HCT116 (cell line): ENCODE measurements around the gene RAVER1. TPM values are rescaled to one million over a fixed set of nuclear protein-coding genes. Genes with fewer than 3 reads are reported as not detected.

Experiments used
- ATAC-seq: fragments of 200-7000 bp; cut with Tn5 transposase; 2 replicates; pipeline ENCODE4 v1.9.1; 2020; ENCODE audit warnings: mild to moderate bottlenecking, moderate library complexity
- BruUV-seq: library from RNA; stranded (reverse); fragments of 400-500 nt; replicated peaks from 2 replicates; lab custom pipeline; 2021; lab: Mats Ljungman, UMichigan
- CTCF ChIA-PET: fragments of 300-600 bp; sonication (Branson Sonifier 250); formaldehyde crosslinking; loops from one replicate; lab custom pipeline; 2021; ENCODE audit warnings: antibody characterized with exemption; lab: Charles Lee
- POLR2A ChIA-PET: fragments of 300-600, 350-600 bp; sonication (Branson Sonifier 250); formaldehyde crosslinking; loops from one replicate; lab custom pipeline; 2021; ENCODE audit warnings: antibody characterized with exemption; lab: Charles Lee
- RAD21 ChIA-PET, 2 experiments: fragments of 300-600 bp; sonication (Branson Sonifier 250); formaldehyde crosslinking; loops; one replicate each; lab custom pipeline; 2023; ENCODE audit warnings: low total read pairs in 2 of 2; ENCODE audit not compliant: uncharacterized antibody in 2 of 2, unreplicated experiment in 2 of 2, low non-redundant PET in 1 of 2; lab: Charles Lee
- DNase-seq: peaks from one replicate; pipeline ENCODE4 v3.0.0-alpha.2; 2010; ENCODE audit warnings: low read depth, low spot score
- H2AFZ ChIP-seq: fragments of 200-600 bp; shearing (Covaris generic), sonication (generic); 2 replicates; pipeline ENCODE4 v1.6.1; 2017; ENCODE audit warnings: low read depth, mixed run types, mixed read lengths, antibody characterized with exemption, low read length; ENCODE audit not compliant: poor library complexity, severe bottlenecking
- H3K27ac ChIP-seq: 2 replicates; pipeline ENCODE4 v1.5.1; 2012; ENCODE audit warnings: low read depth, low read length
- H3K27me3 ChIP-seq: fragments of 200-600 bp; sonication (generic); 2 replicates; pipeline ENCODE4 v1.6.1; 2016; ENCODE audit warnings: mixed run types, low read length, mixed read lengths; ENCODE audit not compliant: insufficient read depth
- H3K36me3 ChIP-seq, 2 experiments: fragments of 200-500 bp in 1 of 2; fragments of 200-600 bp in 1 of 2; sonication (Bioruptor generic) in 1 of 2; sonication (generic) in 1 of 2; 2 replicates each; pipeline versions ENCODE4 v1.5.1 to v1.6.1; 2014 to 2016; ENCODE audit warnings: low read length in 2 of 2, inconsistent platforms in 1 of 2, mixed read lengths in 1 of 2, mixed run types in 1 of 2; ENCODE audit not compliant: insufficient read depth in 2 of 2, control insufficient read depth in 1 of 2
- H3K4me1 ChIP-seq, 2 experiments: fragments of 200-600 bp in 1 of 2; sonication (generic) in 1 of 2; 2 replicates each; pipeline versions ENCODE4 v1.5.1 to v1.6.1; 2012 to 2017; ENCODE audit warnings: low read length in 2 of 2, inconsistent platforms in 1 of 2, mild to moderate bottlenecking in 1 of 2, mixed read lengths in 1 of 2, mixed run types in 1 of 2, moderate library complexity in 1 of 2; ENCODE audit not compliant: insufficient read depth in 2 of 2, control insufficient read depth in 1 of 2
- H3K4me2 ChIP-seq: fragments of 200-600 bp; sonication (generic); 2 replicates; pipeline ENCODE4 v1.6.1; 2017; ENCODE audit warnings: mixed run types, low read length, mixed read lengths
- H3K4me3 ChIP-seq, 2 experiments: fragments of 200-600 bp in 1 of 2; sonication (generic) in 1 of 2; replicated peaks in 1 of 2; 2 replicates each; pipeline ENCODE4 v1.5.1; 2011 to 2016; ENCODE audit warnings: low read length in 2 of 2, control low read depth in 1 of 2, low read depth in 1 of 2, mild to moderate bottlenecking in 1 of 2, mixed read lengths in 1 of 2, mixed run types in 1 of 2
- H3K79me2 ChIP-seq: fragments of 200-600 bp; sonication (generic); 2 replicates; pipeline ENCODE4 v1.6.1; 2017; ENCODE audit warnings: mild to moderate bottlenecking, mixed run types, low read length, moderate library complexity, mixed read lengths; ENCODE audit not compliant: insufficient read depth
- H3K9ac ChIP-seq: fragments of 200-600 bp; sonication (generic); 2 replicates; pipeline ENCODE4 v1.6.1; 2016; ENCODE audit warnings: low read length, mixed read lengths
- H3K9me2 ChIP-seq: fragments of 200-600 bp; sonication (generic), shearing (Covaris generic); 2 replicates; pipeline ENCODE4 v1.6.1; 2017; ENCODE audit warnings: mixed run types, mild to moderate bottlenecking, moderate library complexity; ENCODE audit not compliant: insufficient read depth
- H3K9me3 ChIP-seq, 2 experiments: fragments of 200-500 bp in 1 of 2; fragments of 200-600 bp in 1 of 2; sonication (Bioruptor generic) in 1 of 2; sonication (generic) in 1 of 2; 2 replicates each; pipeline ENCODE4 v1.6.1; 2014 to 2017; ENCODE audit warnings: low read length in 2 of 2, mixed read lengths in 2 of 2, inconsistent platforms in 1 of 2, low read depth in 1 of 2, mild to moderate bottlenecking in 1 of 2, mixed run types in 1 of 2, moderate library complexity in 1 of 2; ENCODE audit not compliant: control insufficient read depth in 1 of 2, insufficient read depth in 1 of 2
- H4K20me1 ChIP-seq: fragments of 200-600 bp; sonication (generic), shearing (Covaris generic); 2 replicates; pipeline ENCODE4 v1.6.1; 2017; ENCODE audit warnings: mixed run types, mild to moderate bottlenecking, moderate library complexity; ENCODE audit not compliant: insufficient read depth
- CBX3 ChIP-seq: IDR thresholded peaks from 2 replicates; pipeline ENCODE4 v1.6.1; 2012; ENCODE audit warnings: low read depth
- CEBPB ChIP-seq: IDR thresholded peaks from 2 replicates; pipeline ENCODE4 v1.6.1; 2012; ENCODE audit warnings: low read depth
- EGR1 ChIP-seq: IDR thresholded peaks from 2 replicates; pipeline ENCODE4 v1.6.1; 2012; ENCODE audit warnings: low read depth
- ELF1 ChIP-seq: IDR thresholded peaks from 2 replicates; pipeline ENCODE4 v1.6.1; 2012; ENCODE audit warnings: low read depth, borderline replicate concordance
- EZH2 ChIP-seq: fragments of 200-600 bp; sonication (generic); IDR thresholded peaks from 2 replicates; pipeline ENCODE4 v1.6.1; 2017; ENCODE audit warnings: antibody characterized with exemption, mixed run types
- EZH2phosphoT487 ChIP-seq: fragments of 200-600 bp; IDR thresholded peaks from 2 replicates; pipeline ENCODE4 v1.6.1; 2018; ENCODE audit warnings: antibody characterized with exemption, borderline replicate concordance
- FOSL1 ChIP-seq: IDR thresholded peaks from 2 replicates; pipeline ENCODE4 v1.6.1; 2012; ENCODE audit warnings: low read depth
- JUND ChIP-seq: IDR thresholded peaks from 2 replicates; pipeline ENCODE4 v1.6.1; 2012
- POLR2AphosphoS5 ChIP-seq: IDR thresholded peaks from 2 replicates; pipeline ENCODE4 v1.6.1; 2011; ENCODE audit warnings: mild to moderate bottlenecking, low read depth, low read length, moderate library complexity
- SIN3A ChIP-seq: IDR thresholded peaks from 2 replicates; pipeline ENCODE4 v1.6.1; 2012; ENCODE audit warnings: low read depth
- SRF ChIP-seq: IDR thresholded peaks from 2 replicates; pipeline ENCODE4 v1.6.1; 2012; ENCODE audit warnings: low read depth
- TCF7L2 ChIP-seq: IDR thresholded peaks from 2 replicates; pipeline ENCODE4 v1.7.0; 2011; ENCODE audit warnings: borderline replicate concordance, inconsistent platforms; ENCODE audit not compliant: insufficient read depth, insufficient read length; ENCODE audit errors: extremely low read depth
- ZFX ChIP-seq: fragments of 450-650 bp; IDR thresholded peaks from 2 replicates; pipeline ENCODE4 v1.6.1; 2017
- ZNF274 ChIP-seq: fragments of 200-500 bp; sonication (Bioruptor generic); IDR thresholded peaks from 2 replicates; pipeline ENCODE4 v1.6.1; 2014; ENCODE audit warnings: mild to moderate bottlenecking, low read depth, low read length, inconsistent platforms
- intact Hi-C: fragments of 100-400 bp; cut with micrococcal nuclease; formaldehyde crosslinking; loops from 2 replicates; pipeline ENCODE4 v1.10.0; 2022
- total RNA-seq: library from RNA; stranded (reverse); gene quantifications from one replicate; pipeline ENCODE4 v1.2.1, GENCODE V29; 2021; ENCODE audit not compliant: unreplicated experiment
- TF ChIP-seq, protein P1 (sequence below), 3 experiments: fragments of 200-600 bp in 1 of 3; sonication (generic) in 1 of 3; IDR thresholded peaks in 2 of 3; conservative IDR thresholded peaks in 1 of 3; 2 replicates each; pipeline ENCODE4 v1.5.1; 2012 to 2017; ENCODE audit warnings: low read depth in 2 of 3, low read length in 2 of 3, antibody characterized with exemption in 1 of 3, borderline replicate concordance in 1 of 3, control low read depth in 1 of 3, mild to moderate bottlenecking in 1 of 3, mixed read lengths in 1 of 3, mixed run types in 1 of 3, moderate library complexity in 1 of 3; ENCODE audit not compliant: insufficient read depth in 1 of 3
- TF ChIP-seq, protein P2 (sequence below): IDR thresholded peaks from 2 replicates; pipeline ENCODE4 v1.6.1; 2011; ENCODE audit warnings: mild to moderate bottlenecking, low read length, moderate library complexity; ENCODE audit not compliant: insufficient replicate concordance; ENCODE audit errors: extremely low read depth
- TF ChIP-seq, protein P3 (sequence below): IDR thresholded peaks from 2 replicates; pipeline ENCODE4 v1.6.1; 2012
- TF ChIP-seq, protein P4 (sequence below): IDR thresholded peaks from 2 replicates; pipeline ENCODE4 v1.6.1; 2012; ENCODE audit warnings: low read depth
- TF ChIP-seq, protein P5 (sequence below): IDR thresholded peaks from 2 replicates; pipeline ENCODE4 v1.6.1; 2012

RAVER1 gene
- total RNA-seq, 1 experiment from 2014 or later = 71.0 TPM

DNA sequence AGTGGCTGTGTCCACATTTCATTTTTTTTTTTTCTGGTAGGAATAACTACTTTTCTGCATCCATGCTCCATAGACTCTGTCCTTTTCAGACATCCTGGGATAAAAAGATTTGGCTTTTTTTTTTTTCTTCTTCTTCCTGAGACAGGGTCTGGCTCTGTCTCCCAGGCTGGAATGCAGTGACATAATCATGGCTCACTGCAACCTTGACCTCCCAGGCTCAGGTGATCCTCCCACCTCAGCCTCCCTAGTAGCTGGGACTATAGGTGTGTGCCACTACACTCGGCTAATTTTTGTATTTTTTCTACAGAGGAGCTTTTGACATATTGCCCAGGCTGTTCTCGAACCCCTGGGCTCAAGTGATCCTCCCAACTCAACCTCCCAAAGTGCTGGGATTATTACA, 10.2 kb upstream of the RAVER1 start:
- RAD21 ChIA-PET = no interaction called here
- no TSS peak for BruUV-seq

More for the DNA sequence above, 10.2 kb upstream of the RAVER1 start:
- Histone ChIP-seq H3K9me3 (no peaks in the 10 kb centered on the region), H3K27me3 (no peaks in the 10 kb centered on the region), H2AFZ (no peak overlapping the region), H4K20me1 (no peaks in the 10 kb centered on the region), H3K4me3 (no peak overlapping the region), H3K36me3 (no peaks in the 10 kb centered on the region), H3K4me1 (peaks cover 0 to 14% of the 10 kb centered on the region in 2 experiments; a peak in 2 of 4 replicates), H3K79me2 (no peaks in the 10 kb centered on the region), H3K9ac (no peak overlapping the region), H3K9me2 (no peaks in the 10 kb centered on the region), H3K4me2 (no peak overlapping the region), H3K27ac (no peak overlapping the region)
- ChIA-PET CTCF (interaction anchor here (1.4 kb wide), 1 partner anchor 85 kb away, joined by 3 read pairs; no protein-coding TSS in a partner anchor), POLR2A (interaction anchor here (3.2 kb wide), 1 partner anchor 9 kb away, joined by 16 read pairs; the partner anchor contains the start of gene RAVER1)
- ATAC-seq = no peak
- no peak for TF ChIP-seq SIN3A
- TF ChIP-seq, protein P1, sequence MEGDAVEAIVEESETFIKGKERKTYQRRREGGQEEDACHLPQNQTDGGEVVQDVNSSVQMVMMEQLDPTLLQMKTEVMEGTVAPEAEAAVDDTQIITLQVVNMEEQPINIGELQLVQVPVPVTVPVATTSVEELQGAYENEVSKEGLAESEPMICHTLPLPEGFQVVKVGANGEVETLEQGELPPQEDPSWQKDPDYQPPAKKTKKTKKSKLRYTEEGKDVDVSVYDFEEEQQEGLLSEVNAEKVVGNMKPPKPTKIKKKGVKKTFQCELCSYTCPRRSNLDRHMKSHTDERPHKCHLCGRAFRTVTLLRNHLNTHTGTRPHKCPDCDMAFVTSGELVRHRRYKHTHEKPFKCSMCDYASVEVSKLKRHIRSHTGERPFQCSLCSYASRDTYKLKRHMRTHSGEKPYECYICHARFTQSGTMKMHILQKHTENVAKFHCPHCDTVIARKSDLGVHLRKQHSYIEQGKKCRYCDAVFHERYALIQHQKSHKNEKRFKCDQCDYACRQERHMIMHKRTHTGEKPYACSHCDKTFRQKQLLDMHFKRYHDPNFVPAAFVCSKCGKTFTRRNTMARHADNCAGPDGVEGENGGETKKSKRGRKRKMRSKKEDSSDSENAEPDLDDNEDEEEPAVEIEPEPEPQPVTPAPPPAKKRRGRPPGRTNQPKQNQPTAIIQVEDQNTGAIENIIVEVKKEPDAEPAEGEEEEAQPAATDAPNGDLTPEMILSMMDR (IDR thresholded peaks at IDR 0.05 in 2 of 3, conservative IDR thresholded peaks at IDR 0.05 in 1 of 3; ENCODE audit: borderline replicate concordance in 1 of 3, insufficient read depth in 1 of 3, low read depth in 2 of 3, low read length in 2 of 3) = no peak
- TF ChIP-seq, protein P2, sequence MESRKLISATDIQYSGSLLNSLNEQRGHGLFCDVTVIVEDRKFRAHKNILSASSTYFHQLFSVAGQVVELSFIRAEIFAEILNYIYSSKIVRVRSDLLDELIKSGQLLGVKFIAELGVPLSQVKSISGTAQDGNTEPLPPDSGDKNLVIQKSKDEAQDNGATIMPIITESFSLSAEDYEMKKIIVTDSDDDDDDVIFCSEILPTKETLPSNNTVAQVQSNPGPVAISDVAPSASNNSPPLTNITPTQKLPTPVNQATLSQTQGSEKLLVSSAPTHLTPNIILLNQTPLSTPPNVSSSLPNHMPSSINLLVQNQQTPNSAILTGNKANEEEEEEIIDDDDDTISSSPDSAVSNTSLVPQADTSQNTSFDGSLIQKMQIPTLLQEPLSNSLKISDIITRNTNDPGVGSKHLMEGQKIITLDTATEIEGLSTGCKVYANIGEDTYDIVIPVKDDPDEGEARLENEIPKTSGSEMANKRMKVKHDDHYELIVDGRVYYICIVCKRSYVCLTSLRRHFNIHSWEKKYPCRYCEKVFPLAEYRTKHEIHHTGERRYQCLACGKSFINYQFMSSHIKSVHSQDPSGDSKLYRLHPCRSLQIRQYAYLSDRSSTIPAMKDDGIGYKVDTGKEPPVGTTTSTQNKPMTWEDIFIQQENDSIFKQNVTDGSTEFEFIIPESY = no peak
- TF ChIP-seq ZNF274 = no peak
- TF ChIP-seq SRF = no peak
- no peak for TF ChIP-seq EZH2phosphoT487
- TF ChIP-seq ELF1 = no peak
- TF ChIP-seq, protein P3, sequence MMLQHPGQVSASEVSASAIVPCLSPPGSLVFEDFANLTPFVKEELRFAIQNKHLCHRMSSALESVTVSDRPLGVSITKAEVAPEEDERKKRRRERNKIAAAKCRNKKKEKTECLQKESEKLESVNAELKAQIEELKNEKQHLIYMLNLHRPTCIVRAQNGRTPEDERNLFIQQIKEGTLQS = no peak
- no peak for TF ChIP-seq JUND
- no peak for TF ChIP-seq EGR1
- TF ChIP-seq FOSL1 = no peak
- TF ChIP-seq, protein P4, sequence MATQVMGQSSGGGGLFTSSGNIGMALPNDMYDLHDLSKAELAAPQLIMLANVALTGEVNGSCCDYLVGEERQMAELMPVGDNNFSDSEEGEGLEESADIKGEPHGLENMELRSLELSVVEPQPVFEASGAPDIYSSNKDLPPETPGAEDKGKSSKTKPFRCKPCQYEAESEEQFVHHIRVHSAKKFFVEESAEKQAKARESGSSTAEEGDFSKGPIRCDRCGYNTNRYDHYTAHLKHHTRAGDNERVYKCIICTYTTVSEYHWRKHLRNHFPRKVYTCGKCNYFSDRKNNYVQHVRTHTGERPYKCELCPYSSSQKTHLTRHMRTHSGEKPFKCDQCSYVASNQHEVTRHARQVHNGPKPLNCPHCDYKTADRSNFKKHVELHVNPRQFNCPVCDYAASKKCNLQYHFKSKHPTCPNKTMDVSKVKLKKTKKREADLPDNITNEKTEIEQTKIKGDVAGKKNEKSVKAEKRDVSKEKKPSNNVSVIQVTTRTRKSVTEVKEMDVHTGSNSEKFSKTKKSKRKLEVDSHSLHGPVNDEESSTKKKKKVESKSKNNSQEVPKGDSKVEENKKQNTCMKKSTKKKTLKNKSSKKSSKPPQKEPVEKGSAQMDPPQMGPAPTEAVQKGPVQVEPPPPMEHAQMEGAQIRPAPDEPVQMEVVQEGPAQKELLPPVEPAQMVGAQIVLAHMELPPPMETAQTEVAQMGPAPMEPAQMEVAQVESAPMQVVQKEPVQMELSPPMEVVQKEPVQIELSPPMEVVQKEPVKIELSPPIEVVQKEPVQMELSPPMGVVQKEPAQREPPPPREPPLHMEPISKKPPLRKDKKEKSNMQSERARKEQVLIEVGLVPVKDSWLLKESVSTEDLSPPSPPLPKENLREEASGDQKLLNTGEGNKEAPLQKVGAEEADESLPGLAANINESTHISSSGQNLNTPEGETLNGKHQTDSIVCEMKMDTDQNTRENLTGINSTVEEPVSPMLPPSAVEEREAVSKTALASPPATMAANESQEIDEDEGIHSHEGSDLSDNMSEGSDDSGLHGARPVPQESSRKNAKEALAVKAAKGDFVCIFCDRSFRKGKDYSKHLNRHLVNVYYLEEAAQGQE = no peak
- no peak for TF ChIP-seq TCF7L2
- TF ChIP-seq, protein P5, sequence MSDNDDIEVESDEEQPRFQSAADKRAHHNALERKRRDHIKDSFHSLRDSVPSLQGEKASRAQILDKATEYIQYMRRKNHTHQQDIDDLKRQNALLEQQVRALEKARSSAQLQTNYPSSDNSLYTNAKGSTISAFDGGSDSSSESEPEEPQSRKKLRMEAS = no peak
- no peak for TF ChIP-seq ZFX
- TF ChIP-seq CBX3 = no peak
- TF ChIP-seq POLR2AphosphoS5 = no peak
- TF ChIP-seq CEBPB = no peak
- no peak for TF ChIP-seq EZH2
- no peak for DNase-seq
- intact Hi-C loops = no loop called here
